C4-2B (cell line): ENCODE measurements around the gene NR1H4.

Source experiments
- H3K27ac ChIP-seq: fragments of 450-650 bp; 2 replicates; pipeline ENCODE4 v1.5.1; 2017
- ZFX ChIP-seq: fragments of 450-650 bp; IDR thresholded peaks from 2 replicates; pipeline ENCODE4 v1.6.1; 2017
- TF ChIP-seq, protein P1 (sequence below): fragments of 450-650 bp; conservative IDR thresholded peaks from 2 replicates; pipeline ENCODE4 v1.5.1; 2017; ENCODE audit warnings: mild to moderate bottlenecking

Gene NR1H4

DNA sequence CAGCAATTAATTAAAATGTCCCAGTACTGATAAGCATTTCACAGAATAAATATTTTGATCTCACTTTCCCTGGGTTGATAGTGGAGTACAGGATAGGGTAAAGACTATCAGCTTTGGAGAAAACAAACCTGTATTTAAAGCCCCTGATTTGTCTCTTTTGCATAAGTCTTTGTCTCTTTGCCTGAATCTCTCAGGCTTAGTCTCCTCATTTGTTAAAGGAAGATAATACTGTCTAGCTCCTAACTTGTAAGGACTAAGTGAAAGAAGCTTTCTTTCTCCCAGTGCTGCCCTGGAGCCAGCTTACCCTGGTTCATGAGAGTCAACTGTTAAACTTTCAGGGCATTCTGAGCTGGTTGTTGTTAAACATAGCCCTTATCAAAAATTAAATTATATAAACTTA is 5.5 kb upstream of the NR1H4 start:
- TF ChIP-seq, protein P1, sequence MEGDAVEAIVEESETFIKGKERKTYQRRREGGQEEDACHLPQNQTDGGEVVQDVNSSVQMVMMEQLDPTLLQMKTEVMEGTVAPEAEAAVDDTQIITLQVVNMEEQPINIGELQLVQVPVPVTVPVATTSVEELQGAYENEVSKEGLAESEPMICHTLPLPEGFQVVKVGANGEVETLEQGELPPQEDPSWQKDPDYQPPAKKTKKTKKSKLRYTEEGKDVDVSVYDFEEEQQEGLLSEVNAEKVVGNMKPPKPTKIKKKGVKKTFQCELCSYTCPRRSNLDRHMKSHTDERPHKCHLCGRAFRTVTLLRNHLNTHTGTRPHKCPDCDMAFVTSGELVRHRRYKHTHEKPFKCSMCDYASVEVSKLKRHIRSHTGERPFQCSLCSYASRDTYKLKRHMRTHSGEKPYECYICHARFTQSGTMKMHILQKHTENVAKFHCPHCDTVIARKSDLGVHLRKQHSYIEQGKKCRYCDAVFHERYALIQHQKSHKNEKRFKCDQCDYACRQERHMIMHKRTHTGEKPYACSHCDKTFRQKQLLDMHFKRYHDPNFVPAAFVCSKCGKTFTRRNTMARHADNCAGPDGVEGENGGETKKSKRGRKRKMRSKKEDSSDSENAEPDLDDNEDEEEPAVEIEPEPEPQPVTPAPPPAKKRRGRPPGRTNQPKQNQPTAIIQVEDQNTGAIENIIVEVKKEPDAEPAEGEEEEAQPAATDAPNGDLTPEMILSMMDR = no peak
- TF ChIP-seq ZFX = no peak
- no peak overlapping the region for H3K27ac ChIP-seq

DNA sequence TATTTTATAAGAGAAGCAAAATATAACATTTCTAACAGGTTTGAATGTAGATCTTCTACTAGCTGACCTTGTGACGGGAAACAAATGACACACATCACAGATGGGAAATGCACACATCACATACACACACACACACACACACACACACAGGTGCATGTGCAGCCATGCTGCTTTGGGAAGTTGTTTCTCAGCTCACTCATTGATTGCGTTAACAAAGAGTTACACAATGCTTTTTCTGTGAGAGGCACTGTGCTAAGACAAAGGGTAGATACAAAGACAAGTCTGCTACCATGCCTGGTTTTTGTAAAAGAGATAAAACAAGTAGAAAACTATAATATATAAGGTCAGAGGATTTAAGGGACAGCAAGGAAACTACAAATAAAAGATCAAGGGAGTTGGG is 1.3 kb upstream of the NR1H4 start:
- TF ChIP-seq, protein P1 = no peak
- no peak for TF ChIP-seq ZFX

DNA sequence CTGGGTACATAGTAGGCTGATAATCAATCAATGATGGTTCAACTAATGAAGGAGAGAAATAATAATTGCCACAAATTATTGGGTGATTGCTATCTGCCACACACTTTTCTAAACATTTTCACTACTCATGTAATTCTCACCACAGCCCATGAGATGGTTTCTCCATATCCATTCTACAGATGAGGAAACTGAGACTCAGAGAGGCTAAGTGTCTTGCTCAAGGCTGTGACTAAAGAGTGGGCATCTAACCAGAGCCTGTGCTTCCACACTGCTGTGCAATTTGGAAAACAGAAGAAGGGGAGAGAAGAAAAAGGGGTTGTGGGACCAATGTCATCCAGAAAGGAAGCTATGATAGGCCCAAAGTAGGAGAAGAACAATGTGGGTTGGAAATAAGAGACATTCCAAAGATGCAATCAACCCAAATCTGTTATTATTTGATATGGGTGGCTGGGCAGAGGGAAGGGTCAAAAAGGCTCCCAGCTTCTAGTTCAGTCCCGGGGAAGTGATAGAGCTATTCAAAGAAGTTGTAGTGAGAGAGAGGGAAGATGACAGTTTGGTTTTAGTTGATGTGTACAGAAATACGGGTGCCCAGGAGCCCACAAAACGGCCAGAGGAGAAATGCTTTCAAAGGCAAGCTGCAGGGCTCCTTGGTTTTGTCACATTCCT is 483 bp upstream of the NR1H4 start:
- TF ChIP-seq, protein P1 = no peak
- no peak for TF ChIP-seq ZFX
- H3K27ac ChIP-seq = no peak overlapping the region

More for the DNA sequence above, 1.3 kb upstream of the NR1H4 start:
- no peak overlapping the region for H3K27ac ChIP-seq

GRCh38 chr12:100474617-100475016 is 951 bp downstream of the NR1H4 start:
- TF ChIP-seq ZFX = no peak
- TF ChIP-seq, protein P1 = no peak
- H3K27ac ChIP-seq = no peak overlapping the region

- TF ChIP-seq, protein P1 = no peak
- no peak for TF ChIP-seq ZFX
Measured at GRCh38 chr12:100476013-100476751, 2.5 kb downstream of the NR1H4 start.

DNA sequence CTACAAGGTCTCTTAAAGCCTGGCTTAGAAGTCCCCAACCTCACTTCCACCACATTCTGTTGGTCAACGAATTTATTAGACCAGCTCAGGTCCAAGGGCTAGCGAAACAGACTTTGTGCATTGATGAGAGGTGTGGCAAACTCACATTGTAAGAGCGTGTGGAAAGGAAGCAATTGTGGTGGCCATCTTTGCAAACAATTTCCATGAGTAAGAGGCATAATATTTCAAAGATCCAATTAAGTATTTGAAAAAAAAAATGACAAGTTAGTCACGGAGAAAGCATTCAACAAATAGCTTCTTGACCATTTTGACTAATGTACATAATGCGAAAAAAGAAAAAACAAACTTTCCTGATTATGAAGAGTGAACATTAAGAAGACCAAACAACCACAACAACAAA is 7.4 kb downstream of the NR1H4 start:
- TF ChIP-seq, protein P1 = no peak
- no peak for TF ChIP-seq ZFX
- no peak overlapping the region for H3K27ac ChIP-seq

More at GRCh38 chr12:100476013-100476751, 2.5 kb downstream of the NR1H4 start:
- H3K27ac ChIP-seq = no peak overlapping the region

- TF ChIP-seq, protein P1 = no peak
- no peak for TF ChIP-seq ZFX
- H3K27ac ChIP-seq = no peak overlapping the region
Measured at GRCh38 chr12:100484183-100484886, 10.7 kb downstream of the NR1H4 start.
